SH-SY5Y (cell line): ENCODE measurements around the gene PRSS12.

ENCODE experiments used
- GATA2 ChIP-seq: IDR thresholded peaks from 2 replicates; pipeline ENCODE4 v1.6.1; 2011; ENCODE audit warnings: mild to moderate bottlenecking, low read depth, low read length
- GATA3 ChIP-seq: IDR thresholded peaks from 2 replicates; pipeline ENCODE4 v1.6.1; 2011; ENCODE audit warnings: low read depth, mild to moderate bottlenecking, low read length, moderate library complexity

Gene PRSS12

DNA sequence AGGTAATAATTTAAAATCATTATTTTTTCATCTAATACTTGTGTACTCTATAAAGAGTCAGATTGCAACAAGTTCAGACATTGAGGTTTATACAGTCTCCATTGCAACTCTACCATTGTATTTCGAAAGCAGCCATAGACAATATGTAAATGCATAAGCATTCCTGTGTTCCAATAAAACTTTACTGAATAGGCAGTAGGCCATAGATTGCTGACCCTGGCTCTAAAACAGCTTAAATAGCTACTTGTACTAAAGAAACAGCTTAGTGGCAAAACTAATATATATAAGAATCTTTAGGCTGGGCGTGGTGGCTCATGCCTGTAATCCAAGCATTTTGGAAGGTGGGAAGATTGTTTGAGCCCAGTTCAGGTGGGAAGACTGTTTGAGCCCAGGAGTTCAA is 115.3 kb downstream of the PRSS12 start:
- no peak for TF ChIP-seq GATA2
- no peak for TF ChIP-seq GATA3

DNA sequence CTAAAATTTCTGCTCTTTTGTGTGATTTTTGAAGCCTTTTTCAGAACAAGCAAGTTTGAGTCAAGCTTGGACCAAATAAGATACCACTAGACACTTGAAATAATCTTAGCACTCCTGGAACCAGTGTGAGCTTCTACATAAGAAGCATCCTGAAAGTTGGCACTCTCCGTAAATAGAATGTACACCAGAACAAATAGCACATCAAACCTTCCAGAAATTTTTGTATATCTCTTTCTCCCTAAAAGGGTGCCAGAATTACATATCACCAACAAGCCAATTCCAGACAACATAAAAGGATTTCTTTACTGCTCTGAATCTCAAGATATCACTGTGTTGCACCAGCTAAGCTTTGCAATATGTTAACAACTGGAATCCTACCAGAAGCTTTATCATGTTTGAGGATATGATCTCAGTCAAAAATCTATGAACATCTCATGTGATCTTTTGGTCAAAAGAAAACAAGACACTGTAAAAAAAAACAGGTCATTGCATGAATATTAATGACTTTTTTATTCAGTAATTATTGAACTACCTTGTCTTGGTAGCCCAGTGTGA is 117.2 kb downstream of the PRSS12 start:
- TF ChIP-seq GATA3 (no peak), GATA2 (no peak)
